SIG-M5 (cell line): ENCODE measurements around the gene NDUFAF4.
"Not testable (repeated sequence)": the region's sequence is repeated elsewhere in the genome, so short reads cannot be mapped to it uniquely, and the experiment has no call there.

Experiments
- DNase-seq: peaks from one replicate; lab custom pipeline; 2025; lab: John Stamatoyannopoulos, UW

Gene NDUFAF4

GRCh38 chr6:96899019-96899418, 1.3 kb upstream of the NDUFAF4 start:
- no peak for DNase-seq

DNA sequence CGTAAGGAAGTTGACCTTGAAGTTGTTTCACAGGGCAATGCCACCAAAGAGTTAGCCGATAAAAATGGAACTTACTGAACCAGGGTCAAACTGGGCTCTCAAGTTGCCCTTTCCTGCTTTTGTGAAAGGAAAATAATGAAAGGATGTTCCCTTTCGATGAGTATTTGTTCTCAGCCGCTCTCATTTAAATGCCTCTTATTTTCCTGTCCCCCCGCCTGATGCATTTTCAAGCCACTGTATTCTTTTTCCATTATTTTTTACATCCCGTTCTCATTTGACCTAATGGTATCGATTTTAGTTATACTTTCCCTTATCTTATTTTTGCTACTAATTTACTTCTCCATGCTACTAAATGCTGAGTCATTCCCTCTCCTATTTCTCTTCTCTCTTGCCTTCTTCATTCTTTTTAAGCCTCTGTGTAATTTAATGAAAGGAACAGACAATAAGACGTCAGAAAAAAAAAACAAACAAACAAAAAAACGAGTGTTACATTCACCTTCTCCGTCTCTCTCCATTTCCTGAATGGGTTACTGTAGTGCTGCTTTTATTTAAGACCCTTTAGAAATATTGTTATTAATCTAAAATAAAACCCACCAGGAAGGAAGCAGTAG, 655 bp upstream of the NDUFAF4 start:
- DNase-seq: no peak

DNA sequence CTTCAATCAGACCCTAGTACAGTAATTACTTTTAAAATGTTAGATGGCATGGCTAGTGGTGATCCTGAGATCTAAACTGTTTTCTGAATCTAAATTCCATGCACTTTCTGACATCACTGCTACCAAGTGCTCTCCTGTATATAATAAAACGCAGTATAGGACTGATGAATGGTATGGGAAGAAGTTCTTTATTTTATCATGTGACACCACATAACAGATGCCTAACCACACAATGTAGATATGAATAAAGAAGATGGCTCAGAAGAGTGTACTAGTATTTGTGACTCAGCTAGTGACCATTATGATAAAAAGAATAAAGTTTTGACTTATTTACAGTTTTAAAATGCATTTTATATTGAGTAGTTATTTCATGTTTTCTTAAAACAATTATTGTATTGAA, 8.5 kb downstream of the NDUFAF4 start:
- DNase-seq: no peak

DNA sequence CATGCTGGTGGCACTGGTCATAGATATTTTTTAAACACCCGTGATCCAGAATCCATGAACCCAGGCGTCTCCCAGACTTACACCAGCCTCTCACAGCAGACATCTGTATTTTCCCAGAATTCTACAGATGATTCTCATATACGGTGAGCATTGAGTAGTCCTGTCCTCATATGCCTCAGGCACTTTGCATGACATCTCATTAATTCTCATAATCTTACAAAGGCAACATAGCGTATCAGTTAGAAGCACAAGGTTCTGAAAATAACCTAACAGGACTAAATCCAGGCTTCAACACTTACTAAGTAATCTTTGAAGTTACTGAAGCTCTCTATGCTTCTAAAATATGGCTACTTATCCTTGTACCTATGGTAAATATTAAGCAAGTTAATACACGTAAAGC, 8.9 kb downstream of the NDUFAF4 start:
- no peak for DNase-seq

GRCh38 chr6:96886519-96886918, 11.2 kb downstream of the NDUFAF4 start:
- DNase-seq: no peak

- not testable (repeated sequence) for DNase-seq
Observed at GRCh38 chr6:96885187-96885631, 12.5 kb downstream of the NDUFAF4 start.

GRCh38 chr6:96878143-96878542, 19.5 kb downstream of the NDUFAF4 start:
- no peak for DNase-seq

GRCh38 chr6:96876886-96877545, 20.7 kb downstream of the NDUFAF4 start:
- DNase-seq: no peak

GRCh38 chr6:96872976-96873375, 24.7 kb downstream of the NDUFAF4 start:
- no peak for DNase-seq

- no peak for DNase-seq
Observed at GRCh38 chr6:96865055-96865405, 32.7 kb downstream of the NDUFAF4 start.

GRCh38 chr6:96864216-96865054, 33.3 kb downstream of the NDUFAF4 start:
- DNase-seq: no peak

DNA sequence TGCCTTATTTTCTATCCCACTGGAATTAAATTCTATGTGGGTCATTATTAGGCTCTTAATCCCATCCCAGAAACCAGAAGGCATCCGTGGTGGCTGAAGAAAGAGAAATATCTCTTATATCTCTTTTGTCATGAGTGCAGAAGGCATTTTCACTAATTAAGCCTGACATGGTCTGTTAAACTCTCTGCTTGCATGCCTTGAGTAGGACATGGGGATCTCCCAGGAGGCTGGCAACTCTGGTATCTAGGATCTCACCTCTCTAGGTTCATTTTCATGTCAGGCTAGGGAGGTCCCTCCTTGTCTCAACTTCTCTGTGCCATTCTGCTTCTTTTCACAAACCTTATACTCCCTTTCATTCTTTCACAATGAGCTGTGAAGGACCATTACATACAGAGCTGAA, 35.1 kb downstream of the NDUFAF4 start:
- no peak for DNase-seq

- DNase-seq: no peak
Observed at GRCh38 chr6:96861588-96861987, 36.1 kb downstream of the NDUFAF4 start.

- no peak for DNase-seq
Observed at GRCh38 chr6:96856856-96857255, 40.8 kb downstream of the NDUFAF4 start.

DNA sequence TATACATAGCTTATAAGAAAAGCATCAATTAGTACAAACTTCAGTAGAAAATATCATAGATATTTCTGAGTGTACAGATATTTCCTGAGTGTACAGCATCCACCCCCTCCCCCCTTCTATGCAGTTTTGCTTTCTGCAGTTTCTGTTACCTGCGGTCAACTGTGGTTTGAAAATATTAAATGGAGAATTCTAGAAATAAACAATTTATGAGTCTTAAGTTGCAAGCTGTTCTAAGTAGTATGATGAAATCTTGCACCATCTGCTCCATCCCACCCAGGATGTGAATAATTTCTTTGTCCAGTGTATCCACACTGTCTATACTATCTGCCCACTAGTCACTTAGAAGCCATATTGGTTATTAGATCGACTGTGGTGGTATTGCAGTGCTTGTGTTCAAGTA, 44.6 kb downstream of the NDUFAF4 start:
- DNase-seq: no peak

GRCh38 chr6:96852605-96853004, 45.1 kb downstream of the NDUFAF4 start:
- no peak for DNase-seq

DNA sequence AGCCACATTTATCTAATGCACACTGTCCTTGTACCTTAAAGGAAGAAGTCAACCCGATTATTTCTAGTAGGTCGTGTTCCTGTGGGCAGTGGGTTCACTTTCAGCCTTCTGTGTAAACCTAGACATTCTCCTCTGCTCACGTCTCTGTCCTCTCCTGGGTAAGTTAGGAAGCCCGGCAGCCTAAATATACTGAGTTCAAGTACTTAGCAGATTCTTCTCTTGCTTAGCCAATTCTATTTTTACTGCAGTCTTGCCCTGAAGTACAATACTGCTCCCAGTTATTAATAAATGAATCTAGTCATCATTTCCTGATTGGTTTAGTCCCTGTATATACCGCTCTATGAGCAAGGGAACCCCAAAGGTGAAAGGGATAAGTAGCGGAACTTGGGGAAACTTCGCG, 45.8 kb downstream of the NDUFAF4 start:
- no peak for DNase-seq

DNA sequence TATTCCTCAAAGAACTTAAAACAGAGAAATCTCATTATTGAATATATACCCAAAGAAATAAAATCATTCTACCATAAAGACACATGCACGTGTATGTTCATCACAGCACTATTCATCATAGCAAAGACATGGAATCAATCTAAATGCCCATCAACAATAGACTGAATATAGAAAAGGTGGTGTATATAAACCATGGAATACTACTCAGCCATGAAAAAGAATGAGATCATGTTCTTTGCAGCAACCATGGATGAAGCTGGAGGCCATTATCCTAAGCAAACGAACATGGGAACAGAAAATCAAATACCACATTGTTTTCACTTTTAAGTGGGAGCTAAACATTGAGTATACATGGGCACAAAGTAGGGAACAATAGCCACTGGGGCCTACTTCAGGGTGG, 48.1 kb downstream of the NDUFAF4 start:
- DNase-seq: no peak

DNA sequence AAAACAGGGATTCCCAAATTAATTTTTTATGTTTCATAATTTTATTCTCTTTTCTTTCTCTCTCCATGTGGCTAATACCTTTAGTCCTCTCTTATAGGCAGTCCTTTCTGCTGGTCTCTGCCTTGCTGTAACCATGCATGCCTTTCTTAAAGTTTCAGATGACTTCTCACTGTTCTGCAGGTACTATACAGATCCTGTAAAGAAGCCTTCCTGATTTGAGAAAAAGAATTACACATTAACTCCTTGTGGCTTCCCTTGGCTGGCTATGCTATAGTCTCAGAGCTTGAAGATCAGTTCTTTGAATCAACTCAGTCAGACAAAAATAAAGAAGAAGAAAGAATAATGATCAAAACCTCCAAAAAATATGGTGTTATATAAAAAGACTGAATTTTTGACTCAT, 53.2 kb downstream of the NDUFAF4 start:
- DNase-seq: no peak

- no peak for DNase-seq
Observed at GRCh38 chr6:96841345-96841744, 56.3 kb downstream of the NDUFAF4 start.
